Activated CD4-positive, CD25-positive, alpha-beta regulatory T cell treated with anti-CD3 and anti-CD28 coated beads, Interleukin-2, amount 50 U/mL, for 16 hours (primary cell): ENCODE results near the gene FUT7.

ENCODE experiments used
- DNase-seq: peaks from one replicate; pipeline ENCODE4 v3.0.0-alpha.2; 2020; ENCODE audit warnings: low read depth, low spot score

The FUT7 gene

DNA sequence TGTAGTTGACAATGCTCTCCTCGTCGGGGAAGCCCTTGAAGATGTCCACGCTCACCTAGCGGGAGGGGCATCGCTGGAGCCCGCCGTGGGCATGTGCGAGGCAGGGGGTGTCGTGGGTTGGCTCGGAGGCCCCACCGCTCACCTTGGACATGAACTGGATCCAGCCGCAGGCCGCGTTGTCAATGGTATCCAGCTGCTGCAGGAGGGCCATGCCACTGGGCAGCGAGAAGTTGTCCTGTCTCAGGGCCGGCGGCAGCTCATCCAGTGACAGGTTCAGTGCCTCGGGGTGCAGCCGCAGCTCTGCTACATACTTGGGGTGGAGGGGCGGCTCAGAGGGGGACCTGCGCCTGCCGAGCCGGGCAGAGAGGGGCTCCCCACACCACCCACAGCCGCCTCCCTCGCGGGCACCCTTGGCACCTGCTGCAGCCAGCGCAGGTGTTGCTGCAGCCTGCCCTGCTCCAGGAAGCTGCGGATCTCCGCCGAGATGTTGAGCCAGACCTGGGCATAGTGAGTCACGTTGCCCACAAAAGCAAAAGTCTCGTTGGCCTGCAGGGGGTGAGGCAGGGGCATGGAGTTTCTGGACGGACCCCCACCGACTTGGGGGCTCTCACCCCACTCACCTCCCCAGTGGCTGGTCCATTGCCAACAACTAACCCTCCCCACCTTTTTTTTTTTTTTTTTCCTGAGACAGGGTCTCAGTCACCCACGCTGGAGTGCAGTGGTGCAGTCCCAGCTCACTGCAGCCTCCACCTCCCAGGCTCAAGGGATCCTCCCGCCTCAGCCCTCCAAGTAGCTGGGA lies 12.9 kb downstream of the FUT7 start:
- DNase-seq = no peak

- no peak for DNase-seq
Observed at GRCh38 chr9:137017791-137018497, 13.9 kb downstream of the FUT7 start.

DNA sequence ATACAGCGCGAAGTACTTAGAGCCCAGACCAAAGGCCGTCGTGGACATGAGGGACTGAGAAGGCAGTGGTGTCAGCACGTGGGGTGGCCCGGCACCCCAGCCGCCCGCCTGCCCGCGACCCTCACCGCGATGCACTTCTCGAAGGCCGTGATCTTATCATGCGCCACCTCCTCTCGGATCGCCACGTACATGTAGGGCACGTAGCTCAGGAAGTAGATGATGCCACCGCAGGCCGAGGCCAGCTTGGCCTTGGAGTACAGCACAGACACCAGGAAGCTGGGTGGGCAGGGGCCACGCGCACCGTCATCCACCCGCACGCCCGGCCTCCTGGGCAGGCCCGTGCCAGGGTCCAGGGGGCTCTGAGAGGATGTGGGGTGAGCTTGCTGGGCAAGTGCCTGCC lies 14.8 kb downstream of the FUT7 start:
- DNase-seq = no peak

- no peak for DNase-seq
Observed at GRCh38 chr9:137016436-137016835, 15.5 kb downstream of the FUT7 start.

DNA sequence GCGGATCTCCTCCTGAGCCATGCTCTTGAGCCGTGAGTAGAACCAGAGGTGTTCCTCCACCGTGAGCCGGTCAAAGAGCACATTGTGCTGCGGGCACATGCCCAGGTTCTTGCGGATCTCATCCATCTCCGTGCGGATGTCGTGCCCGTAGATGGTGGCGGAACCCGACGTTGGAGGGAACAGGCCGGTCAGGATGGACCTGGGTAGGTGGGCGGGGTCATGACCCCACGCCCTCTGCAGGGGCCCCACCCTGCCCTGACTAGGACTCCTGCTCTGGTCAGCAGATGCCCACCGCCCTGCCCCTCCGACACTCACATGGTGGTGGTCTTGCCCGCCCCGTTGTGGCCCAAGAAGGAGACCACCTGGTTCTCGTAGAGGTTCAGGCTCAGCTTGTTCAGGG lies 15.9 kb downstream of the FUT7 start:
- no peak for DNase-seq

DNA sequence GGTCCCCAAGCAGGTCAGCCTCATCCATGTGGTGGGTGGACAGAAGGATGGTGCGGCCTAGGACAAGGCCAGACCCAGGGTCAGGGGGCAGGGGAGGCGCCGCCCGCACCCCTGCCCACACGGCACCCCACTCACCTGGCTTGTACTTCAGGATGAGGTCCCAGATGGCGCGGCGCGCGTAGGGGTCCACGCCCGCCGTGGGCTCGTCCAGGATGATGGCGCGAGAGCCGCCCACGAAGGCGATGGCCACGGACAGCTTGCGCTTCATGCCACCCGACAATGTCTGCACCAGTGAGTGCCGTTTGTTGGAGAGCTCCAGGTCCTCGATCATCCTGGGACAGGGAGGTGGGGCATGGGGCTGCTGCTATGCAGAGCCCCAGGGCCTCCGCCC lies 16.4 kb downstream of the FUT7 start:
- DNase-seq = no peak

GRCh38 chr9:137014776-137015539 lies 16.9 kb downstream of the FUT7 start:
- DNase-seq = no peak

- DNase-seq = no peak
Observed at GRCh38 chr9:137014166-137014565, 17.7 kb downstream of the FUT7 start.

DNA sequence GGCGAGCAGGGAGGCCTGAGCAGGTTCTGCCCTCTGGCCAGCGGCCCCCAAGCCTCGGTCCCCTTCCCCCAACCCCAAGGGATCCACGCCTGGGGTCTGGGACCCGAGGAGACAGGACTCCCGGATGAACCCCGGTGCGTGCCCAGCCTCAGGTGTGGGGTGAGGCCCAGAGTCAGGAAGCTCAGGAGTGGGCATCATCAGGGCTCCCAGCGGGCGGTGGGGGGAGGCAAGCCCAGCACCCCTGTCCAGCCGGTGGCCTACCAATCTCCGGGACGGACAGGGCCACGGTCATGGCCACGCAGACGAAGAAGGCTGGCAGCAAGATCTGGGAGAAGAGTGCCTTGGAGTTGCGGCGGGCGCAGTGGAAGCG lies 18.3 kb downstream of the FUT7 start:
- no peak for DNase-seq

- no peak for DNase-seq
Observed at GRCh38 chr9:137012694-137013570, 19.0 kb downstream of the FUT7 start.

- no peak for DNase-seq
Observed at GRCh38 chr9:137011907-137012675, 19.8 kb downstream of the FUT7 start.

- no peak for DNase-seq
Observed at GRCh38 chr9:137011156-137011555, 20.7 kb downstream of the FUT7 start.

GRCh38 chr9:137009938-137010732 lies 21.8 kb downstream of the FUT7 start:
- no peak for DNase-seq

GRCh38 chr9:137009217-137009616 lies 22.7 kb downstream of the FUT7 start:
- no peak for DNase-seq

DNA sequence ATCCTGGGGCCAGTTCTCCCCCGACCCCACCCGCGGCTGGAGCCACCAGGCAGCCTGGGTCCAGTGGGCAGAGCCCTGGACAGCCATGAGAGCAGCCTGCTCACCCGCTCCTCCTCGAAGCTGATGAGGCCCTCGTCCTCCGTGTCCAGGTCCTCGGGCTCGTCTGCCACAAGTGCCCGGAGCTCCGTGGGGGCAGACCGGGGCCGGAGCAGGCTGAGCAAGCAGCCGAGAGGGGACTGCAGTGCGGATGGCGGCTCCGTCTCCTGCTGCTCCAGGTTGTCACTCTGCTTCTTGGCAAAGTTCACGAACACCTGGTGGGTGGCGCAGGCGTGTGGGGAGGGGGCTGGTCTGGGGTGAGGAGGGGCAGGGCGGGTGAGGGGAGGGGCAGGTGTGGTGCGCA lies 23.6 kb downstream of the FUT7 start:
- DNase-seq = no peak

DNA sequence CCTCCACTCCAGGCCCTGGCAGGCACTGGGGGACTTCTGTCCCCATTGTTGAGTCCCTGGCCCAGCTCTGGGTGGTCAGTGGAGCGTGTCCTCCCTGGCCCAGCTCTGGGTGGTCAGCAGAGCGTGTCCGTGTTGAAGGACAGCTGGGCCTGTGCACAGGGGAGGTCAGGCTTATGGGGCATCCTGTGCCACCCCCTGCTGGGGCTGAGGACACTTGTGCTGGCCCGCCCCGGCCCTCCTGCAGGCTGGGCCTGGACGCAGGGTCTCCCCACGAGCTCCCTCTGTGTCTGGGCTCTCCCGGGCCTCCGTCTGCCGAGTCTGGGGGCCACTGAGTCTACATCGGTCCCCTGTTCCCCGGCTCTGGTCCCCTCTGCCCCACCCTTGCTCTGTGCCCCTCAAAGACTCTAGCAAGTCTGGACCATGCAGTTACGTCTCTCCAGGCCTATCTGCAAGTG lies 24.0 kb downstream of the FUT7 start:
- DNase-seq = no peak

- DNase-seq = no peak
Observed at GRCh38 chr9:137007108-137007815, 24.6 kb downstream of the FUT7 start.

- no peak for DNase-seq
Observed at GRCh38 chr9:137006116-137007003, 25.5 kb downstream of the FUT7 start.
